Common myeloid progenitor, CD34-positive (primary cell): ENCODE measurements around the gene CCNDBP1.

Experiments
- CTCF ChIA-PET: fragments of 350-600 bp; sonication (Branson Sonifier 250); formaldehyde crosslinking; loops from one replicate; lab custom pipeline; 2021; ENCODE audit warnings: antibody characterized with exemption; lab: Charles Lee
- POLR2A ChIA-PET: fragments of 350-600 bp; sonication (Branson Sonifier 250); formaldehyde crosslinking; loops from one replicate; lab custom pipeline; 2021; ENCODE audit warnings: antibody characterized with exemption; lab: Charles Lee
- DNase-seq, 3 donors: peaks; one replicate each; pipeline versions ENCODE4 v3.0.0 to v3.0.0-alpha.2; 2013
- H3K27ac ChIP-seq, 2 experiments: 1 replicate in 1 of 2; 2 replicates in 1 of 2; pipeline ENCODE4 v1.7.0; 2013; ENCODE audit warnings: inconsistent platforms in 2 of 2, low read length in 2 of 2, mild to moderate bottlenecking in 2 of 2, low read depth in 1 of 2, moderate library complexity in 1 of 2; ENCODE audit not compliant: severe bottlenecking in 2 of 2, insufficient read depth in 1 of 2, poor library complexity in 1 of 2
- H3K27me3 ChIP-seq, 5 experiments: replicated peaks in 2 of 5; 1 replicate in 3 of 5; 2 replicates in 2 of 5; pipeline versions ENCODE4 v1.6.1 to v1.7.0; 2013; ENCODE audit warnings: low read length in 4 of 5, mild to moderate bottlenecking in 2 of 5, moderate library complexity in 2 of 5, inconsistent platforms in 1 of 5; ENCODE audit not compliant: insufficient read depth in 5 of 5, control insufficient read depth in 4 of 5
- H3K36me3 ChIP-seq, 4 experiments: 1 replicate in 2 of 4; 2 replicates in 2 of 4; pipeline versions ENCODE4 v1.6.1 to v1.7.0; 2013; ENCODE audit warnings: low read length in 3 of 4, control low read depth in 1 of 4, mild to moderate bottlenecking in 1 of 4; ENCODE audit not compliant: control insufficient read depth in 4 of 4, insufficient read depth in 4 of 4
- H3K4me1 ChIP-seq, 4 experiments: 1 replicate in 3 of 4; 2 replicates in 1 of 4; pipeline versions ENCODE4 v1.6.1 to v1.7.1; 2013; ENCODE audit warnings: low read length in 3 of 4, mild to moderate bottlenecking in 3 of 4, control low read depth in 1 of 4, inconsistent platforms in 1 of 4, moderate library complexity in 1 of 4; ENCODE audit not compliant: control insufficient read depth in 4 of 4, insufficient read depth in 4 of 4; ENCODE audit errors: control extremely low read depth in 1 of 4
- H3K4me3 ChIP-seq, 7 experiments: 1 replicate in 4 of 7; 2 replicates in 3 of 7; pipeline versions ENCODE4 v1.5.1 to v1.7.0; 2013; ENCODE audit warnings: mild to moderate bottlenecking in 7 of 7, low read length in 6 of 7, moderate library complexity in 6 of 7, inconsistent platforms in 2 of 7, low read depth in 2 of 7, control low read depth in 1 of 7; ENCODE audit not compliant: insufficient read depth in 4 of 7, control insufficient read depth in 1 of 7; ENCODE audit errors: extremely low read depth in 1 of 7
- H3K9me3 ChIP-seq, 5 experiments: 1 replicate in 4 of 5; 2 replicates in 1 of 5; pipeline versions ENCODE4 v1.6.1 to v1.7.1; 2013; ENCODE audit warnings: low read length in 4 of 5, mild to moderate bottlenecking in 2 of 5, inconsistent platforms in 1 of 5, low read depth in 1 of 5, moderate library complexity in 1 of 5; ENCODE audit not compliant: control insufficient read depth in 4 of 5, insufficient read depth in 2 of 5; ENCODE audit errors: control extremely low read depth in 1 of 5
- WGBS: methylation state at CpG from one replicate; pipeline ENCODE4 v1.1.5; 2013; ENCODE audit not compliant: insufficient coverage; 5-methylcytosine and 5-hydroxymethylcytosine counted together

Gene CCNDBP1

DNA sequence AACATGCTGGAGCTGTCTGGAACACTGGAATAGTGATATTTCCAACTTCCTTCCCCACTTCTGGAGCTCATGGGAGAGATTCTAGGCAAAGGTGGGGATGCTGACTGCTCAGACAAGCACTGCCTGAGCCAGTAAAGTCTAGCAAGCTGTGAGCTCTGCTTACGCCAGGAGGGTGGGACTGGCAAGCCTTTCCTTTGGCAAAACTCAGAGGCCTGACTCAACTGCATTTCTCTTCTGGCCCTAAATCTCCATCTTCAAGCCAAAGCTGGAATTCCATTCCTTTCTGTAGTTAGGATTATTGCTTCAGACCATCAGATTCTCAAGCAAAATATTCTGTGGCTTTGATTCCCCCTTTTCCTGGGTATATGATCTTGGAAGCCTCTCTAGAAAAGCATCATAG, 55.9 kb downstream of the CCNDBP1 start:
- Histone ChIP-seq H3K27ac (no peak overlapping the region), H3K9me3 (no peaks in the 10 kb centered on the region), H3K4me3 (no peak overlapping the region), H3K36me3 (no peaks in the 10 kb centered on the region), H3K4me1 (peaks cover 4 to 56% (median 27%) of the 10 kb centered on the region in 4 experiments), H3K27me3 (peaks cover 0 to 30% (median 11%) of the 10 kb centered on the region in 5 experiments)
- POLR2A ChIA-PET, result interaction anchor here (0.8 kb wide), 1 partner anchor 15 kb away, joined by 3 read pairs; no protein-coding TSS in a partner anchor
- no peak for DNase-seq
- 100% methylated on average over 1 of the region's 1 CpG for WGBS
- CTCF ChIA-PET, result interaction anchor here (0.7 to 5.8 kb wide), 6 partner anchors 10 to 52 kb away, joined by 3 to 30 read pairs (median 6); partner anchors contain the start of gene TGM5

- H3K36me3 ChIP-seq, result no peaks in the 10 kb centered on the region
- no peaks in the 10 kb centered on the region for H3K9me3 ChIP-seq
- H3K27ac ChIP-seq, result no peak overlapping the region
- ChIA-PET CTCF (interaction anchor here (1.2 to 5.8 kb wide), 7 partner anchors 12 to 43 kb away, joined by 3 to 30 read pairs (median 7); partner anchors contain the start of gene TGM5), POLR2A (interaction anchor here (0.6 kb wide), 1 partner anchor 55 kb away, joined by 3 read pairs; no protein-coding TSS in a partner anchor)
- 100% methylated on average over 5 of the region's 5 CpGs for WGBS
- H3K4me1 ChIP-seq, result peaks cover 4 to 50% (median 25%) of the 10 kb centered on the region in 4 experiments
- no peak overlapping the region for H3K4me3 ChIP-seq
- DNase-seq, result no peak
- H3K27me3 ChIP-seq, result peaks cover 0 to 26% (median 11%) of the 10 kb centered on the region in 5 experiments
Observed at GRCh38 chr15:43242616-43243015, 57.4 kb downstream of the CCNDBP1 start.

GRCh38 chr15:43243020-43243645, 57.9 kb downstream of the CCNDBP1 start:
- no peaks in the 10 kb centered on the region for H3K9me3 ChIP-seq
- peaks cover 0 to 23% (median 11%) of the 10 kb centered on the region in 5 experiments for H3K27me3 ChIP-seq
- H3K36me3 ChIP-seq, result no peaks in the 10 kb centered on the region
- no peak overlapping the region for H3K27ac ChIP-seq
- WGBS, result 100% methylated on average over 1 of the region's 2 CpGs
- ChIA-PET POLR2A (no interaction called here), CTCF (interaction anchor here (0.6 to 5.8 kb wide), 8 partner anchors 14 to 1018 kb away, joined by 3 to 30 read pairs (median 5); partner anchors contain the start of gene TGM5)
- H3K4me1 ChIP-seq, result peaks cover 4 to 49% (median 23%) of the 10 kb centered on the region in 4 experiments
- DNase-seq, result no peak
- H3K4me3 ChIP-seq, result no peak overlapping the region

DNA sequence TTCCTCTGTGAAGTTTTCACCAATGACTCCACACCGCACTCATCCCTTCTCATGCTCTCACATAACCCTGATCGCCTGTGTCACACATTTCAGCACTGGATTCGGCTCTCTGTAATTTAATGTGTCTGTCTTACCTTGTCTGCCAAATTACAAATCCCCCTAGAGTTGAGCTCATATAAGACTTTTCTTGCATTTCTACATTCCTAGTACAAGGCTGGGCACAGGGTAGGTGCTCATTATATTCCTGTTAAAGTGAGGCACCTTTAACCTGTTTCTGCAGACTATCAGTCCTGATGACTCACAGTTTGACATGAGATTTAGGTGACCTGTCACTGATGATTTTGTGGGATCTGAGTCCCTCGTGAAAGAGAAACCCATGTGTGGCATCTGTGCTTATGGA, 58.9 kb downstream of the CCNDBP1 start:
- H3K9me3 ChIP-seq, result no peaks in the 10 kb centered on the region
- no peak overlapping the region for H3K4me3 ChIP-seq
- peaks cover 3 to 49% (median 17%) of the 10 kb centered on the region in 4 experiments for H3K4me1 ChIP-seq
- H3K27me3 ChIP-seq, result peaks cover 0 to 23% (median 11%) of the 10 kb centered on the region in 5 experiments
- POLR2A ChIA-PET, result no interaction called here
- CTCF ChIA-PET, result interaction anchor here (0.6 to 5.8 kb wide), 3 partner anchors 18 to 1019 kb away, joined by 3 to 30 read pairs (median 5); no protein-coding TSS in a partner anchor
- H3K27ac ChIP-seq, result no peak overlapping the region
- DNase-seq, result no peak
- WGBS, result 92% methylated on average over 4 of the region's 4 CpGs
- no peaks in the 10 kb centered on the region for H3K36me3 ChIP-seq

GRCh38 chr15:43246261-43246774, 61.1 kb downstream of the CCNDBP1 start:
- CTCF ChIA-PET, result interaction anchor here (0.7 to 5.8 kb wide), 8 partner anchors 15 to 42 kb away, joined by 3 to 30 read pairs (median 5); no protein-coding TSS in a partner anchor
- Histone ChIP-seq H3K9me3 (no peaks in the 10 kb centered on the region), H3K27ac (no peak overlapping the region), H3K4me1 (peaks cover 0 to 48% (median 16%) of the 10 kb centered on the region in 4 experiments), H3K36me3 (no peaks in the 10 kb centered on the region), H3K27me3 (peaks cover 0 to 19% (median 11%) of the 10 kb centered on the region in 5 experiments), H3K4me3 (no peak overlapping the region)
- POLR2A ChIA-PET, result no interaction called here
- peak in 1 of 3 donors; percentile 25 for DNase-seq
- WGBS, result 61% methylated on average over 4 of the region's 6 CpGs
